ENCODE data around the gene SLC5A10. TPM values are rescaled to one million over a fixed set of nuclear protein-coding genes. Genes with fewer than 3 reads are reported as not detected.

Gene SLC5A10
- total and polyA plus RNA-seq, 10 donors = 0.17 to 2.1 (median 1.5) TPM; not detected in 5

- peaks cover 0 to 22% (median 7%) of the 10 kb centered on the region in 6 donors for H3K4me1 ChIP-seq
- DNase-seq = no peak
- H3K4me3 ChIP-seq = no peak overlapping the region
- 58 to 86% (median 71%) methylated on average over 12 to 16 of the region's 16 CpGs for WGBS, 5 donors
- H3K27me3 ChIP-seq (replicated peaks in 1 of 7) = no peaks in the 10 kb centered on the region
- intact Hi-C loops (cut with DNase I; ENCODE audit: low total_unique reads) = no loop called here
- no peak for TF ChIP-seq POLR2AphosphoS5 (IDR thresholded peaks at IDR 0.05)
- TF ChIP-seq, protein P1, sequence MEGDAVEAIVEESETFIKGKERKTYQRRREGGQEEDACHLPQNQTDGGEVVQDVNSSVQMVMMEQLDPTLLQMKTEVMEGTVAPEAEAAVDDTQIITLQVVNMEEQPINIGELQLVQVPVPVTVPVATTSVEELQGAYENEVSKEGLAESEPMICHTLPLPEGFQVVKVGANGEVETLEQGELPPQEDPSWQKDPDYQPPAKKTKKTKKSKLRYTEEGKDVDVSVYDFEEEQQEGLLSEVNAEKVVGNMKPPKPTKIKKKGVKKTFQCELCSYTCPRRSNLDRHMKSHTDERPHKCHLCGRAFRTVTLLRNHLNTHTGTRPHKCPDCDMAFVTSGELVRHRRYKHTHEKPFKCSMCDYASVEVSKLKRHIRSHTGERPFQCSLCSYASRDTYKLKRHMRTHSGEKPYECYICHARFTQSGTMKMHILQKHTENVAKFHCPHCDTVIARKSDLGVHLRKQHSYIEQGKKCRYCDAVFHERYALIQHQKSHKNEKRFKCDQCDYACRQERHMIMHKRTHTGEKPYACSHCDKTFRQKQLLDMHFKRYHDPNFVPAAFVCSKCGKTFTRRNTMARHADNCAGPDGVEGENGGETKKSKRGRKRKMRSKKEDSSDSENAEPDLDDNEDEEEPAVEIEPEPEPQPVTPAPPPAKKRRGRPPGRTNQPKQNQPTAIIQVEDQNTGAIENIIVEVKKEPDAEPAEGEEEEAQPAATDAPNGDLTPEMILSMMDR (IDR thresholded peaks at IDR 0.05 in 8 of 11, conservative IDR thresholded peaks at IDR 0.05 in 3 of 11) = no peak
- TF ChIP-seq POLR2A (IDR thresholded peaks at IDR 0.05) = no peak
- H3K9me3 ChIP-seq = no peaks in the 10 kb centered on the region
- no peak overlapping the region for H3K27ac ChIP-seq
- no peaks in the 10 kb centered on the region for H3K36me3 ChIP-seq
These were observed 9.9 kb downstream of the SLC5A10 start for GRCh38 chr17:18961634-18962493.

GRCh38 chr17:18962494-18962815 is 10.5 kb downstream of the SLC5A10 start:
- TF ChIP-seq POLR2AphosphoS5 (IDR thresholded peaks at IDR 0.05) = no peak
- TF ChIP-seq, protein P1 (IDR thresholded peaks at IDR 0.05 in 8 of 11, conservative IDR thresholded peaks at IDR 0.05 in 3 of 11) = no peak
- TF ChIP-seq POLR2A (IDR thresholded peaks at IDR 0.05) = no peak
- peaks cover 0 to 27% (median 7%) of the 10 kb centered on the region in 6 donors for H3K4me1 ChIP-seq
- no peaks in the 10 kb centered on the region for H3K36me3 ChIP-seq
- WGBS, 5 donors = 81 to 91% (median 88%) methylated on average over 6 of the region's 6 CpGs
- no peak for DNase-seq
- no peak overlapping the region for H3K27ac ChIP-seq
- no peaks in the 10 kb centered on the region for H3K27me3 ChIP-seq (replicated peaks in 1 of 7)
- intact Hi-C loops (cut with DNase I; ENCODE audit: low total_unique reads) = no loop called here
- no peaks in the 10 kb centered on the region for H3K9me3 ChIP-seq
- H3K4me3 ChIP-seq = no peak overlapping the region

- DNase-seq = no peak
- 87 to 92% (median 91%) methylated on average over 18 to 23 of the region's 23 CpGs for WGBS, 5 donors
- intact Hi-C loops (cut with DNase I; ENCODE audit: low total_unique reads) = no loop called here
These were observed 11.4 kb downstream of the SLC5A10 start for GRCh38 chr17:18963126-18964017.

More at GRCh38 chr17:18963126-18964017, 11.4 kb downstream of the SLC5A10 start:
- TF ChIP-seq, protein P1 (IDR thresholded peaks at IDR 0.05 in 8 of 11, conservative IDR thresholded peaks at IDR 0.05 in 3 of 11) = no peak
- TF ChIP-seq POLR2AphosphoS5 (IDR thresholded peaks at IDR 0.05) = no peak
- TF ChIP-seq POLR2A (IDR thresholded peaks at IDR 0.05) = no peak
- Histone ChIP-seq H3K4me1 (peaks cover 0 to 36% (median 11%) of the 10 kb centered on the region in 6 donors), H3K4me3 (no peak overlapping the region), H3K9me3 (no peaks in the 10 kb centered on the region), H3K27ac (no peak overlapping the region), H3K27me3 (replicated peaks in 1 of 7) (no peaks in the 10 kb centered on the region), H3K36me3 (no peaks in the 10 kb centered on the region)
